HCT116 (cell line): ENCODE results near the gene WBP2NL. TPM values are rescaled to one million over a fixed set of nuclear protein-coding genes. Genes with fewer than 3 reads are reported as not detected.

Source experiments
- ATAC-seq: fragments of 200-7000 bp; cut with Tn5 transposase; 2 replicates; pipeline ENCODE4 v1.9.1; 2020; ENCODE audit warnings: mild to moderate bottlenecking, moderate library complexity
- BruUV-seq: library from RNA; stranded (reverse); fragments of 400-500 nt; replicated peaks from 2 replicates; lab custom pipeline; 2021; lab: Mats Ljungman, UMichigan
- CTCF ChIA-PET: fragments of 300-600 bp; sonication (Branson Sonifier 250); formaldehyde crosslinking; loops from one replicate; lab custom pipeline; 2021; ENCODE audit warnings: antibody characterized with exemption; lab: Charles Lee
- POLR2A ChIA-PET: fragments of 300-600, 350-600 bp; sonication (Branson Sonifier 250); formaldehyde crosslinking; loops from one replicate; lab custom pipeline; 2021; ENCODE audit warnings: antibody characterized with exemption; lab: Charles Lee
- RAD21 ChIA-PET, 2 experiments: fragments of 300-600 bp; sonication (Branson Sonifier 250); formaldehyde crosslinking; loops; one replicate each; lab custom pipeline; 2023; ENCODE audit warnings: low total read pairs in 2 of 2; ENCODE audit not compliant: uncharacterized antibody in 2 of 2, unreplicated experiment in 2 of 2, low non-redundant PET in 1 of 2; lab: Charles Lee
- DNase-seq: peaks from one replicate; pipeline ENCODE4 v3.0.0-alpha.2; 2010; ENCODE audit warnings: low read depth, low spot score
- H2AFZ ChIP-seq: fragments of 200-600 bp; shearing (Covaris generic), sonication (generic); 2 replicates; pipeline ENCODE4 v1.6.1; 2017; ENCODE audit warnings: low read depth, mixed run types, mixed read lengths, antibody characterized with exemption, low read length; ENCODE audit not compliant: poor library complexity, severe bottlenecking
- H3K27ac ChIP-seq: 2 replicates; pipeline ENCODE4 v1.5.1; 2012; ENCODE audit warnings: low read depth, low read length
- H3K27me3 ChIP-seq: fragments of 200-600 bp; sonication (generic); 2 replicates; pipeline ENCODE4 v1.6.1; 2016; ENCODE audit warnings: mixed run types, low read length, mixed read lengths; ENCODE audit not compliant: insufficient read depth
- H3K36me3 ChIP-seq, 2 experiments: fragments of 200-500 bp in 1 of 2; fragments of 200-600 bp in 1 of 2; sonication (Bioruptor generic) in 1 of 2; sonication (generic) in 1 of 2; 2 replicates each; pipeline versions ENCODE4 v1.5.1 to v1.6.1; 2014 to 2016; ENCODE audit warnings: low read length in 2 of 2, inconsistent platforms in 1 of 2, mixed read lengths in 1 of 2, mixed run types in 1 of 2; ENCODE audit not compliant: insufficient read depth in 2 of 2, control insufficient read depth in 1 of 2
- H3K4me1 ChIP-seq, 2 experiments: fragments of 200-600 bp in 1 of 2; sonication (generic) in 1 of 2; 2 replicates each; pipeline versions ENCODE4 v1.5.1 to v1.6.1; 2012 to 2017; ENCODE audit warnings: low read length in 2 of 2, inconsistent platforms in 1 of 2, mild to moderate bottlenecking in 1 of 2, mixed read lengths in 1 of 2, mixed run types in 1 of 2, moderate library complexity in 1 of 2; ENCODE audit not compliant: insufficient read depth in 2 of 2, control insufficient read depth in 1 of 2
- H3K4me2 ChIP-seq: fragments of 200-600 bp; sonication (generic); 2 replicates; pipeline ENCODE4 v1.6.1; 2017; ENCODE audit warnings: mixed run types, low read length, mixed read lengths
- H3K4me3 ChIP-seq, 2 experiments: fragments of 200-600 bp in 1 of 2; sonication (generic) in 1 of 2; replicated peaks in 1 of 2; 2 replicates each; pipeline ENCODE4 v1.5.1; 2011 to 2016; ENCODE audit warnings: low read length in 2 of 2, control low read depth in 1 of 2, low read depth in 1 of 2, mild to moderate bottlenecking in 1 of 2, mixed read lengths in 1 of 2, mixed run types in 1 of 2
- H3K79me2 ChIP-seq: fragments of 200-600 bp; sonication (generic); 2 replicates; pipeline ENCODE4 v1.6.1; 2017; ENCODE audit warnings: mild to moderate bottlenecking, mixed run types, low read length, moderate library complexity, mixed read lengths; ENCODE audit not compliant: insufficient read depth
- H3K9ac ChIP-seq: fragments of 200-600 bp; sonication (generic); 2 replicates; pipeline ENCODE4 v1.6.1; 2016; ENCODE audit warnings: low read length, mixed read lengths
- H3K9me2 ChIP-seq: fragments of 200-600 bp; sonication (generic), shearing (Covaris generic); 2 replicates; pipeline ENCODE4 v1.6.1; 2017; ENCODE audit warnings: mixed run types, mild to moderate bottlenecking, moderate library complexity; ENCODE audit not compliant: insufficient read depth
- H3K9me3 ChIP-seq, 2 experiments: fragments of 200-500 bp in 1 of 2; fragments of 200-600 bp in 1 of 2; sonication (Bioruptor generic) in 1 of 2; sonication (generic) in 1 of 2; 2 replicates each; pipeline ENCODE4 v1.6.1; 2014 to 2017; ENCODE audit warnings: low read length in 2 of 2, mixed read lengths in 2 of 2, inconsistent platforms in 1 of 2, low read depth in 1 of 2, mild to moderate bottlenecking in 1 of 2, mixed run types in 1 of 2, moderate library complexity in 1 of 2; ENCODE audit not compliant: control insufficient read depth in 1 of 2, insufficient read depth in 1 of 2
- H4K20me1 ChIP-seq: fragments of 200-600 bp; sonication (generic), shearing (Covaris generic); 2 replicates; pipeline ENCODE4 v1.6.1; 2017; ENCODE audit warnings: mixed run types, mild to moderate bottlenecking, moderate library complexity; ENCODE audit not compliant: insufficient read depth
- CBX3 ChIP-seq: IDR thresholded peaks from 2 replicates; pipeline ENCODE4 v1.6.1; 2012; ENCODE audit warnings: low read depth
- CEBPB ChIP-seq: IDR thresholded peaks from 2 replicates; pipeline ENCODE4 v1.6.1; 2012; ENCODE audit warnings: low read depth
- EGR1 ChIP-seq: IDR thresholded peaks from 2 replicates; pipeline ENCODE4 v1.6.1; 2012; ENCODE audit warnings: low read depth
- ELF1 ChIP-seq: IDR thresholded peaks from 2 replicates; pipeline ENCODE4 v1.6.1; 2012; ENCODE audit warnings: low read depth, borderline replicate concordance
- FOSL1 ChIP-seq: IDR thresholded peaks from 2 replicates; pipeline ENCODE4 v1.6.1; 2012; ENCODE audit warnings: low read depth
- POLR2A ChIP-seq: IDR thresholded peaks from 2 replicates; pipeline ENCODE4 v1.7.0; 2011; ENCODE audit warnings: borderline replicate concordance; ENCODE audit not compliant: insufficient read depth, insufficient read length; ENCODE audit errors: extremely low read depth
- RAD21 ChIP-seq: IDR thresholded peaks from 2 replicates; pipeline ENCODE4 v1.6.1; 2012; ENCODE audit warnings: low read depth, mild to moderate bottlenecking
- REST ChIP-seq: IDR thresholded peaks from 2 replicates; pipeline ENCODE4 v1.6.1; 2012; ENCODE audit warnings: low read depth
- SIN3A ChIP-seq: IDR thresholded peaks from 2 replicates; pipeline ENCODE4 v1.6.1; 2012; ENCODE audit warnings: low read depth
- SP1 ChIP-seq: IDR thresholded peaks from 2 replicates; pipeline ENCODE4 v1.6.1; 2012; ENCODE audit warnings: low read depth
- SRF ChIP-seq: IDR thresholded peaks from 2 replicates; pipeline ENCODE4 v1.6.1; 2012; ENCODE audit warnings: low read depth
- TCF7L2 ChIP-seq: IDR thresholded peaks from 2 replicates; pipeline ENCODE4 v1.7.0; 2011; ENCODE audit warnings: borderline replicate concordance, inconsistent platforms; ENCODE audit not compliant: insufficient read depth, insufficient read length; ENCODE audit errors: extremely low read depth
- YY1 ChIP-seq: IDR thresholded peaks from 2 replicates; pipeline ENCODE4 v1.6.1; 2011; ENCODE audit warnings: low read length, low read depth, moderate library complexity, mild to moderate bottlenecking; ENCODE audit not compliant: insufficient replicate concordance; ENCODE audit errors: extremely low read depth
- ZBTB33 ChIP-seq: IDR thresholded peaks from 2 replicates; pipeline ENCODE4 v1.6.1; 2011; ENCODE audit warnings: mild to moderate bottlenecking, low read length, moderate library complexity; ENCODE audit not compliant: insufficient replicate concordance; ENCODE audit errors: extremely low read depth
- ZFX ChIP-seq: fragments of 450-650 bp; IDR thresholded peaks from 2 replicates; pipeline ENCODE4 v1.6.1; 2017
- ZNF274 ChIP-seq: fragments of 200-500 bp; sonication (Bioruptor generic); IDR thresholded peaks from 2 replicates; pipeline ENCODE4 v1.6.1; 2014; ENCODE audit warnings: mild to moderate bottlenecking, low read depth, low read length, inconsistent platforms
- intact Hi-C: fragments of 100-400 bp; cut with micrococcal nuclease; formaldehyde crosslinking; loops from 2 replicates; pipeline ENCODE4 v1.10.0; 2022
- total RNA-seq: library from RNA; stranded (reverse); gene quantifications from one replicate; pipeline ENCODE4 v1.2.1, GENCODE V29; 2021; ENCODE audit not compliant: unreplicated experiment
- TF ChIP-seq, protein P1 (sequence below): IDR thresholded peaks from 2 replicates; pipeline ENCODE4 v1.6.1; 2012
- TF ChIP-seq, protein P2 (sequence below): IDR thresholded peaks from 2 replicates; pipeline ENCODE4 v1.6.1; 2012

Gene WBP2NL
- total RNA-seq, 1 experiment from 2014 or later, result not detected

- Histone ChIP-seq H4K20me1 (no peaks in the 10 kb centered on the region), H3K4me2 (peak within 1 kb of the TSS; percentile 89), H3K36me3 (peaks cover 0 to 3% of the 10 kb centered on the region in 2 experiments; a peak in 2 of 4 replicates), H3K79me2 (no peaks in the 10 kb centered on the region), H3K27me3 (no peaks in the 10 kb centered on the region), H3K9me2 (no peaks in the 10 kb centered on the region), H3K9ac (peak within 1 kb of the TSS; percentile 71), H3K27ac (peak within 1 kb of the TSS; percentile 66), H3K4me1 (peaks cover 12 to 20% of the 10 kb centered on the region in 2 experiments), H2AFZ (no peak within 1 kb of the TSS), H3K9me3 (no peaks in the 10 kb centered on the region), H3K4me3 (peak within 1 kb of the TSS; percentile 65)
- DNase-seq, result peak; percentile 92
- TSS peak; percentile 96 for BruUV-seq
- ChIA-PET RAD21 (no interaction called here), POLR2A (interaction anchor here (0.6 to 1.6 kb wide), 3 partner anchors 8 to 9 kb away, joined by 3 to 4 read pairs (median 4); partner anchors contain the start of gene SMDT1), CTCF (interaction anchor here (1.3 kb wide), 1 partner anchor 9 kb away, joined by 3 read pairs; the partner anchor contains the start of gene SMDT1)
- intact Hi-C loops, result no loop called here
- peak; percentile 98 for ATAC-seq
- TF ChIP-seq EGR1, result peak; percentile 76
- TF ChIP-seq TCF7L2, result no peak
- TF ChIP-seq SIN3A, result 0 out of 2 replicates have a peak, but pooled peaks have one; percentile 38
- TF ChIP-seq, protein P1, sequence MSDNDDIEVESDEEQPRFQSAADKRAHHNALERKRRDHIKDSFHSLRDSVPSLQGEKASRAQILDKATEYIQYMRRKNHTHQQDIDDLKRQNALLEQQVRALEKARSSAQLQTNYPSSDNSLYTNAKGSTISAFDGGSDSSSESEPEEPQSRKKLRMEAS, result peak; percentile 95
- TF ChIP-seq, protein P2, sequence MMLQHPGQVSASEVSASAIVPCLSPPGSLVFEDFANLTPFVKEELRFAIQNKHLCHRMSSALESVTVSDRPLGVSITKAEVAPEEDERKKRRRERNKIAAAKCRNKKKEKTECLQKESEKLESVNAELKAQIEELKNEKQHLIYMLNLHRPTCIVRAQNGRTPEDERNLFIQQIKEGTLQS, result no peak
- 0 out of 2 replicates have a peak, but pooled peaks have one; percentile 50 for TF ChIP-seq ZFX
- peak; percentile 76 for TF ChIP-seq POLR2A
- TF ChIP-seq CBX3, result peak; percentile 88; the same call in 1 of the 2 replicates
- no peak for TF ChIP-seq ZNF274
- TF ChIP-seq SP1, result peak; percentile 46; the same call in 1 of the 2 replicates
- TF ChIP-seq RAD21, result no peak
- no peak for TF ChIP-seq FOSL1
- no peak for TF ChIP-seq YY1
- no peak for TF ChIP-seq CEBPB
- TF ChIP-seq SRF, result peak; percentile 51; the same call in 1 of the 2 replicates
- no peak for TF ChIP-seq ELF1
- no peak for TF ChIP-seq ZBTB33
- TF ChIP-seq REST, result no peak
Measured at GRCh38 chr22:42070517-42071422, 72.2 kb downstream of the WBP2NL start, which contains the start of gene NAGA. Gene NAGA, minus strand, starts transcription at chr22:42070812. Its CDS starts 515 bp downstream, at chr22:42070297.
